Lung (tissue), 12 donors: ENCODE results near the gene LRRC15. TPM values are rescaled to one million over a fixed set of nuclear protein-coding genes. Genes with fewer than 3 reads are reported as not detected.

Experiments
- ATAC-seq: fragments of 200-7000 bp; cut with Tn5 transposase; one replicate; pipeline ENCODE4 v1.9.1; 2020; ENCODE audit warnings: moderate number of reproducible peaks; ENCODE audit not compliant: insufficient read depth, low FRiP score
- DNase-seq, 3 donors: peaks; one replicate each; pipeline ENCODE4 v3.0.0-alpha.2; 2013 to 2017
- H3K27ac ChIP-seq, 2 donors: one replicate each; pipeline ENCODE4 v1.5.1; 2013; ENCODE audit warnings: mild to moderate bottlenecking in 2 of 2, moderate library complexity in 2 of 2, control low read depth in 1 of 2, inconsistent platforms in 1 of 2, low read depth in 1 of 2, low read length in 1 of 2
- H3K27me3 ChIP-seq, 3 donors: one replicate each; pipeline ENCODE4 v1.5.1; 2013; ENCODE audit warnings: low read length in 2 of 3; ENCODE audit not compliant: control insufficient read depth in 3 of 3, insufficient read depth in 3 of 3
- H3K36me3 ChIP-seq, 4 donors: one replicate each; pipeline ENCODE4 v1.5.1; 2013; ENCODE audit warnings: low read length in 4 of 4, mild to moderate bottlenecking in 1 of 4, moderate library complexity in 1 of 4; ENCODE audit not compliant: control insufficient read depth in 4 of 4, insufficient read depth in 4 of 4
- H3K4me1 ChIP-seq, 5 donors: one replicate each; pipeline ENCODE4 v1.5.1; 2013; ENCODE audit warnings: low read length in 5 of 5, mild to moderate bottlenecking in 2 of 5, moderate library complexity in 1 of 5; ENCODE audit not compliant: control insufficient read depth in 5 of 5, insufficient read depth in 5 of 5
- H3K4me3 ChIP-seq: one replicate; pipeline ENCODE4 v1.5.1; 2013; ENCODE audit warnings: mild to moderate bottlenecking, control low read depth, moderate library complexity
- H3K9ac ChIP-seq, 2 donors: one replicate each; pipeline ENCODE4 v1.5.1; 2013; ENCODE audit warnings: low read length in 2 of 2, control low read depth in 1 of 2; ENCODE audit not compliant: insufficient read depth in 1 of 2
- H3K9me3 ChIP-seq, 4 donors: one replicate each; pipeline ENCODE4 v1.5.1; 2013; ENCODE audit warnings: low read length in 3 of 4, mild to moderate bottlenecking in 1 of 4, moderate library complexity in 1 of 4; ENCODE audit not compliant: control insufficient read depth in 4 of 4, insufficient read depth in 3 of 4
- CTCF ChIP-seq: IDR thresholded peaks from 2 replicates; pipeline ENCODE4 v1.5.1; 2012; ENCODE audit warnings: mild to moderate bottlenecking; ENCODE audit errors: control extremely low read depth, extremely low read depth
- WGBS, 2 donors: extraction: QIAGEN DNeasy Blood & Tissue Kit; methylation state at CpG; one replicate each; pipeline ENCODE4 v1.1.7; 2013; 5-methylcytosine and 5-hydroxymethylcytosine counted together
- polyA plus RNA-seq, 2 donors: library from polyadenylated mRNA; stranded (reverse); fragments of 200-250 nt; gene quantifications; one replicate each; pipeline ENCODE4 v1.2.1, GENCODE V29; 2013
- total RNA-seq, 2 donors: library from RNA; depleted of rRNA in 1 of 2; stranded (reverse); fragments of >200 nt in 1 of 2; gene quantifications; one replicate each; pipeline ENCODE4 v1.2.1, GENCODE V29; 2014 to 2021
- donor health status: control.
- donor health status: control.
- donor health status: Bipolar disorder and iron deficiency.
- donor health status: healthy.
- donor health status: DM: yes; HTN: yes; CAD: no.

The LRRC15 gene
- total and polyA plus RNA-seq, 4 donors = 0.06 to 1.2 (median 0.07) TPM

GRCh38 chr3:194377708-194378107 is 8.2 kb upstream of the LRRC15 start:
- ATAC-seq (no peak), DNase-seq (no peak)
- H3K36me3 ChIP-seq = no peaks in the 10 kb centered on the region
- no peak overlapping the region for H3K4me3 ChIP-seq
- no peaks in the 10 kb centered on the region for H3K9me3 ChIP-seq
- H3K4me1 ChIP-seq = peaks cover 0 to 4% (median 0%) of the 10 kb centered on the region in 5 donors
- peaks cover 0 to 10% (median 0%) of the 10 kb centered on the region in 3 donors for H3K27me3 ChIP-seq
- TF ChIP-seq CTCF = no peak
- WGBS, 2 donors = 80 to 96% methylated on average over 1 of the region's 1 CpG
- no peak overlapping the region for H3K9ac ChIP-seq
- H3K27ac ChIP-seq = no peak overlapping the region

- Histone ChIP-seq H3K27ac (no peak overlapping the region), H3K9ac (no peak overlapping the region), H3K4me3 (no peak overlapping the region), H3K36me3 (no peaks in the 10 kb centered on the region), H3K9me3 (no peaks in the 10 kb centered on the region), H3K27me3 (peaks cover 0 to 9% (median 0%) of the 10 kb centered on the region in 3 donors), H3K4me1 (peaks cover 0 to 4% (median 0%) of the 10 kb centered on the region in 5 donors)
- ATAC-seq (no peak), DNase-seq (no peak)
- TF ChIP-seq CTCF = no peak
- 83 to 92% methylated on average over 10 of the region's 10 CpGs for WGBS, 2 donors
Observed at GRCh38 chr3:194376241-194376560, 6.7 kb upstream of the LRRC15 start.

- Histone ChIP-seq H3K4me1 (peaks cover 0 to 4% (median 0%) of the 10 kb centered on the region in 5 donors), H3K27ac (no peak overlapping the region), H3K36me3 (no peaks in the 10 kb centered on the region), H3K27me3 (peaks cover 0 to 10% (median 0%) of the 10 kb centered on the region in 3 donors), H3K9ac (no peak overlapping the region), H3K9me3 (no peaks in the 10 kb centered on the region), H3K4me3 (no peak overlapping the region)
- no peak for TF ChIP-seq CTCF
- no peak for ATAC-seq
- 58 to 65% methylated on average over 15 of the region's 15 CpGs for WGBS, 2 donors
- DNase-seq = peak in 1 of 3 donors; percentile 30
Observed at GRCh38 chr3:194375473-194376240, 6.1 kb upstream of the LRRC15 start.
